Fibroblast of the conjunctiva (primary cell): ENCODE data around the gene ALOX5AP.

Source experiments
- DNase-seq: peaks from one replicate; pipeline ENCODE4 v3.0.0-alpha.2; 2010; ENCODE audit warnings: low read depth

Gene ALOX5AP

GRCh38 chr13:30735025-30735871 lies at the start of gene ALOX5AP:
Gene ALOX5AP, plus strand, starts transcription at chr13:30735543. Its CDS starts 63 bp downstream, at chr13:30735606.
- DNase-seq = no peak

- no peak for DNase-seq
These were observed 49.4 kb upstream of the ALOX5AP start for GRCh38 chr13:30685987-30686386.

- no peak for DNase-seq
These were observed 47.7 kb upstream of the ALOX5AP start for GRCh38 chr13:30687601-30688000.

- DNase-seq = no peak
These were observed 45.6 kb upstream of the ALOX5AP start for GRCh38 chr13:30689752-30690151.

GRCh38 chr13:30690282-30691188 lies 44.8 kb upstream of the ALOX5AP start:
- peak; percentile 93 for DNase-seq

DNA sequence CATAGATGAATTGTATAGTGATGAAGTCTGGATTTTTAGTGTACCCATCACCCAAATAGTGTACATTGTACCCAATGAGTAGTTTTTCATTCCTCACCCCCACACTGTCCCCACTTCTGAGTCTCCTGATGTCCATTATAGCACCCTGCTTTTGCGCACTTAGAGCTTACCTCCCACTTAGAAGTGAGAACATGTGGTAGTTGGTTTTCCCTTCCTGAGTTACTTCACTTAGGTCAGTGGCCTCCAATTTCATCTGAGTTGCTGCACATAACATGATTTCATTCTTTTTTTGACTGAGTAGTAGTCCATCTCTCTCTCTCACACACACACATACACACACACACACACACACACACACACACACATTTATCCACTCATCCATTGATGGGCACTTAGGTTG lies 43.2 kb upstream of the ALOX5AP start:
- no peak for DNase-seq

GRCh38 chr13:30696278-30697176 lies 38.8 kb upstream of the ALOX5AP start:
- DNase-seq = no peak

DNA sequence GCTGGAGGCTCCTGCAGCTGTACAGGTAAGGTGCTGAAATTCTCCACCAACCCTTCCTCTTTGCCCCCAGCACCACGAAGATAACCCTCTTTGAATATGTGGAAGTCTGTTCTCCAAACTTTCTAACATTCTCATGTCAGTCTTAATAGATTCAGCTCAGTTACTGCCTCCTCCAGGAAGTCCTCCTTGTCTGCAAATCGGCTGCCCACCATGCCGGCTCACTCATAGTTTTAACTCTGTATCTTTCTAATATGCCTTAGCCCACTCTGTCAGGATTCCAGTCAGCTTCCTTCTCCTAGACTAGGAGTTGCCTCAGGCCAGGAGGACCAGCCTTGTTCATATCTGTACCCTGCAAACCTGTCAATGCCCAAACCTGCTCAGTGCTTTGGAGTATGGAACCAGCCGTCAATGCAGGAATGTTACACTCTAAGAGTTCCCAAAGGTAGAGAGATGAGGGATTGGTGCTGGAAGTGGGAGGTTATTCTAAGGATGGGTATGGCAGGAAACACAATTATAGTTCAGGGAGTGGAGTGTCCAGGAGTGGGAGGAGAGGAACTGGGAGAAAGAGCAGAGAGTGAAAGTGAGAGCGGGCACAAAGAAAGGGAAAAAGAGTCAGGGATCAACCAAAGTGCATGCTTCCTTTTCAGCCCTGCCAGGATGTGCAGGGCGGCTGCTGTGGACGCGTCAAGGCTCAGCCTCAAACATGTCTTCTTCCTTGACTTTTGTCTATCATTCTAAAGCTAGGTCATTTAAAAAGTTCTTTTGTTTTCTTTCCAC lies 38.0 kb upstream of the ALOX5AP start:
- DNase-seq = no peak

- peak; percentile 24 for DNase-seq
These were observed 37.3 kb upstream of the ALOX5AP start for GRCh38 chr13:30697996-30698401.

DNA sequence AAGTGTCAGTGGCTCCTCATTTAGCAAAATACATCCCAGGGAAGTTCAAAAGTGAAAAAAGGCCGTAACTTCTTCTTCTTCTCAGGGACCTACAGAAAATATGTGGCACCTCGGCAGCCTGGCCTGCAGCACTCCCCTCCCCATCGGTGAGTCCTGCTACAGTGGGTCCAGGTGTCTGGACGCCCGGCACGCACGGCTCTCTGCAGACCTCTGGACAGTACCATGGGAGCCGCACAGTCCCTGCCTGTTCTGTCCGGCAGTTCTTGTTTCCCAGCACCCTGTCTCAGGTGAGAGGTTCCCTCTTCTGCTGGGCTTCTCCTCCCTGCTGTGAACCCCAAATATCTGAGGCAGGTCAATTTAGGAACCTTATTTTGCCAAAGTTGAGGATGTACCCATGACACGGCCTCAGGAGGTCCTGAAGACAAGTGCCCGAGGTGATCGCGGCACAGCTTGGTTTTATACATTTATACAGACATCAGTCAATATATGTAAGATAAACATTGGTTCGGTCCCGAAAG lies 36.8 kb upstream of the ALOX5AP start:
- no peak for DNase-seq

- DNase-seq = no peak
These were observed 35.0 kb upstream of the ALOX5AP start for GRCh38 chr13:30700364-30700763.

GRCh38 chr13:30702006-30702405 lies 33.3 kb upstream of the ALOX5AP start:
- DNase-seq = no peak

DNA sequence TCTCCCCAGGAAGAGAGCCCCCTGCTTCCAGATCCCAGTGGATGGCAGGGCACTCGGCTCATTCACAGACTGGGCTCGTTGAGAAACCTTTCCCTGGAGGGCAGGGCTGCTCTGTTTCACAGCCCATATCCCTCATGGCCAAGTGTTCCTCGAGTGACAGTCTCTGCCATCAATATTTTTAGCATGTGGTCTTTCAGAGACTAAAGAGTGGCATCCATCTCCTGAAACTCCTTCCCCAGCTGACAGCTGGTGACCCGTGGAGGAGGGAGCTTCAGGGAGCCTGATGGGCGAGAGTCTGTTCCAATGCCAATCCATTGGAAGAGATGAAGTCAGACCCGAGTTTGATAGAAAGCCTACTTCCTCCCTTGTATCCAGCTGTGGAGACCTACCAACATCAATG lies 30.7 kb upstream of the ALOX5AP start:
- no peak for DNase-seq

- no peak for DNase-seq
These were observed 29.7 kb upstream of the ALOX5AP start for GRCh38 chr13:30705680-30706079.

DNA sequence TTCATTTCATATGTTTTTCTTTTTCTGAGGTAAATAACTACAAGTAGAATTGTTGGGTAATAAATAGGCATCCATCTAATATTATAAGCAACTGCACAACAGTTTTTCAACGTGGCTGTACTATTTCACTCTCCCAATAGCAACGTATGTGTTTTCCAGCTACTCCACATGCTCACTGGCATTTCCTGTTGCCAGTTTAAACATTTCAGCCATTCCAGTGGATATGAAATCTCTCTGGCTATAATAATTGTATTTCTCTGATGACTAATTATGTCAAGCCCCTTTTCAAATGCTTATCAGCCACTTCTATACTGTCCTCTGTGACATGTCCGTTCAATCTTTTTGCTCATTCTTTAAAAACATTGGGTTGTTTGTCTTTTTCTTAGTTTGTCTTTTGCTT lies 26.8 kb upstream of the ALOX5AP start:
- DNase-seq = no peak

DNA sequence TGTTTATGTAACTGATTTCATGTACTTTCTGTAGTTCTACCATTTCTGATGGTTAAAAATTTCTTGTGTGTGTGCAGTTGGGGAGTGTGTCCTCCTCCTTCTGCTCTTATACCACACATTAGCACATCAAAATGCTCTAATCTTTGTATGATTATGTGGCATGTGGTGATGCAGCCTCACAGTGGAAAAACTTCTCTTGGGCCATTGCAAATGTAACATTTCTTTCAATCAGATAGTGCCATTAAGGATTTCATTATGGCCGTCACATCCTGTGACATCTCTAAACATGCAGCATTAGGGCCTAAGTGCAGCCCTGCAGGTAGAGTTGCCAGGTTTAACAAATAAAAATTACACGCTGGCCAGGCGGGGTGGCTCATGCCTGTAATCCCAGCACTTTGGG lies 24.9 kb upstream of the ALOX5AP start:
- no peak for DNase-seq

DNA sequence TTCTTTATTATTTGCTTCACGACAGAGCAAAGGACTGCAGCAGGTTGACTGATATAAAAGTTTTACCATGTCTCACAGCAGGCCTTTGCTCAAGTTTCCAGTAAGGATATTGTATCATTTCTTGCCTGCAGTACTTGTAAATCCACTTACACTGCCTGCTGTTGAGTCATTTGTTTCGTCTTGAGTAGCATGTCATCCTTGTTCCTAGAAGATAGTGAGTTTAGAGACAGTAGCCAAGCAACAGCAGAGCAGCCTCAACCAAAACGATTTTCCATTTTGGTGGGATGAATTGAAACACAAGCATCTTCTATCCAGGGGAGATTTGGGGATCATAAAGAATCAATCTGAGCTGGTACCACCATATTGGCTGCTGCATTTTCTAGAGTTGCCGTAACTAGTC lies 24.0 kb upstream of the ALOX5AP start:
- DNase-seq = peak; percentile 16

DNA sequence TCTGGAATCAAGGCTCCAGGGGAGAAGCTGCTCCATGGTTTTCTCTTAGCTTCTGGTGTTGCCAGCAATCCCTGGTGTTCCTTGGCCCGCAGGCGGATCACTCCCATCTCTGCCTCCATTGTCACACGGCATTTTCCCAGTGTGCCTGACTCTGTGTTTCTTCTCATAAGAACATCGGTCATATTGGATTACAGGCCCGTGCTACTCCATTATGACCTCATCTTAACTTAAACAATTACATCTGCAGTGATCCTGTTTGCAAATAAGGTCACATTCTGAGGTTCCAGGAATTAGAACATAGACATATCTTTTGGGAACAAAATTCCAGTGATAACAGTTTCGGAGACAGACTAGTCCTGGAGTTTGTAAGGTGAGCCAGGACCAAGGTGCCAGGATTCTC lies 23.5 kb upstream of the ALOX5AP start:
- DNase-seq = no peak

- no peak for DNase-seq
These were observed 22.5 kb upstream of the ALOX5AP start for GRCh38 chr13:30712536-30713532.
